IMR-90 (cell line): ENCODE results near the gene IP6K1.
"Not testable (repeated sequence)": the region's sequence is repeated elsewhere in the genome, so short reads cannot be mapped to it uniquely, and the experiment has no call there.

Experiments
- CHD1 ChIP-seq: IDR thresholded peaks from 2 replicates; pipeline ENCODE4 v1.6.1; 2012; ENCODE audit warnings: low read depth, low read length, improper control_type of control experiment
- CTCF ChIP-seq: conservative IDR thresholded peaks from 2 replicates; pipeline ENCODE4 v1.5.1; 2012; ENCODE audit warnings: mild to moderate bottlenecking, low read depth, low read length, improper control_type of control experiment
- FOS ChIP-seq: fragments of 150-350 bp; IDR thresholded peaks from 2 replicates; pipeline ENCODE4 v1.6.1; 2016; ENCODE audit warnings: low read depth, low read length
- MXI1 ChIP-seq: IDR thresholded peaks from 2 replicates; pipeline ENCODE4 v1.6.1; 2012; ENCODE audit warnings: low read depth, mild to moderate bottlenecking, low read length, moderate library complexity, borderline replicate concordance
- POLR2A ChIP-seq: IDR thresholded peaks from 2 replicates; pipeline ENCODE4 v1.6.1; 2012; ENCODE audit warnings: mild to moderate bottlenecking, low read depth, low read length
- RCOR1 ChIP-seq: IDR thresholded peaks from 2 replicates; pipeline ENCODE4 v1.6.1; 2012; ENCODE audit warnings: mild to moderate bottlenecking, low read length, improper control_type of control experiment; ENCODE audit not compliant: insufficient replicate concordance
- SMC3 ChIP-seq: fragments of 150-350 bp; IDR thresholded peaks from 2 replicates; pipeline ENCODE4 v1.6.1; 2016; ENCODE audit warnings: low read depth, mild to moderate bottlenecking, antibody characterized with exemption, low read length, moderate library complexity

DNA sequence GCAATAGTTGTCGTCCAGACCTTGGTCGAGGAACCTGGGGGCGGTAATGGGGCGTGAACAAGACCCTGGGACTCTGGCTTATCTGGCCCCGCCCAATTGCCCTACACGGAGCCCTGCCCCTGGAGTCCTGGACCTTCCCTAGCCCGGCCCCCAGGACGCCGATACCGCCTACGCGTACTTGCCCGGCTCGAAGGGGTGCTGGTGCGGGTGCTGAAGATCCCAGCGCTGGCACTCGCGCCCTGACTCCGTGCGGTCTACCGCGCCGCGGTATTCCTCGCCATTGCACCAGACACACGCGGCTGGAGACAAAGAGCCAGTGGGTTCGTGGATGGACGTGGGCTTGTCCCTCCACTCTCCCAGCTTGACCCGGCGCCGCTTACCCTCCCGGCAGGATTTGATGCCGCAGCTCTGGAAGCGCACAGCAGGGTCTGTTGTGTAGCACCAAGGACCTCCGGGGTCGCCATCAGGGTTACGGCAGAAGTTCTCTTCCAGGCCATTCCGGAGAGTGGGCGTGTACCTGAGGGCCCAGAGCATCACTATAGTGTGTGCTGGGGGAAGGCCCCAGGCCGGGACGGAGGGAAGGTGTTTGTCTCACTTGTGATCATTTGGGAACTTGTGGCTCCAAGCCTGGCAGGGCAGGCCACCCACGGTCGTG, 99.4 kb downstream of the IP6K1 start:
- not testable (repeated sequence) for TF ChIP-seq RCOR1, CHD1, CTCF, POLR2A, MXI1, FOS, SMC3
